ENCODE data around the gene SLC16A5.

SLC16A5 gene

DNA sequence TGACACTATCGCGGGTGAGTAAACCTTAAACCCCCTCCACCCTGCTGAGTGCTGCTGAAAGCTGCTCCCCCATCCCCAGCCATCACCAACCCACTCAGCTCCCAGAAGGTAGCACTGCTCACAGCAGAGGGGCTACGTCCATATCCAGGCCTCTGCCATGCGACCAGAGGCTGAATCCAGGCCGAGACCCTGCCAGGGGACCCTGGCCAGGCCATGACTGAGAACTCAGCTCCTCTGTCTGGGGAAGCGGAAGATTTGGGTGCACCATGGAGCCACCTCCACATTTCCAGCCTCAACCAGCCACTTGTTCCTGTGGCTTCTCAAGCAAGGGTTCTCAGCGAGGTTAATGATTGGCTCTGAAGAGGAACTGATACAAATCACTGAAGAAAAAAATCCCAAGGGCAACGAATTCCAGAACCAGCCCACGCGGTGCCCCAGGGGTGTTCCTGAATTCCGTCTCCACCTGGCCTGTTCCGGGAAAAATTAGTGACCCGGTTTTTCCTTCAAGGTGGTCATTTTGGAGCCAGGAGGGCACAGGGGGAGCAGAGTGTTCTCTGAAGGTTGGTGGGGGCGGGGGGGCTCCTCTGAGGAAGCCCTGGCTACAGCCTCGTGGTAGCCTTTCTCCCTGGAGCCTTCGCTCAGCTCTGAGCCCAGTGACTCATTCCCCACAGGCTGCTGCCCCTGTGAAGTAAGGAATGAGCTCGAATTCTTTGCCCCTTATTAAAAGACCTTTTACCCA is 9.3 kb upstream of the SLC16A5 start:
- H3K4me3 ChIP-seq (ENCODE audit: low read depth, low read length), result no peak overlapping the region
- no peaks in the 10 kb centered on the region for H3K36me3 ChIP-seq
- no peaks in the 10 kb centered on the region for H3K27me3 ChIP-seq (ENCODE audit: insufficient read depth, low read depth, severe bottlenecking)
- no peak overlapping the region; the same call in 1 of the 2 replicates for H3K27ac ChIP-seq
- no peak for DNase-seq
- TF ChIP-seq, protein P1, sequence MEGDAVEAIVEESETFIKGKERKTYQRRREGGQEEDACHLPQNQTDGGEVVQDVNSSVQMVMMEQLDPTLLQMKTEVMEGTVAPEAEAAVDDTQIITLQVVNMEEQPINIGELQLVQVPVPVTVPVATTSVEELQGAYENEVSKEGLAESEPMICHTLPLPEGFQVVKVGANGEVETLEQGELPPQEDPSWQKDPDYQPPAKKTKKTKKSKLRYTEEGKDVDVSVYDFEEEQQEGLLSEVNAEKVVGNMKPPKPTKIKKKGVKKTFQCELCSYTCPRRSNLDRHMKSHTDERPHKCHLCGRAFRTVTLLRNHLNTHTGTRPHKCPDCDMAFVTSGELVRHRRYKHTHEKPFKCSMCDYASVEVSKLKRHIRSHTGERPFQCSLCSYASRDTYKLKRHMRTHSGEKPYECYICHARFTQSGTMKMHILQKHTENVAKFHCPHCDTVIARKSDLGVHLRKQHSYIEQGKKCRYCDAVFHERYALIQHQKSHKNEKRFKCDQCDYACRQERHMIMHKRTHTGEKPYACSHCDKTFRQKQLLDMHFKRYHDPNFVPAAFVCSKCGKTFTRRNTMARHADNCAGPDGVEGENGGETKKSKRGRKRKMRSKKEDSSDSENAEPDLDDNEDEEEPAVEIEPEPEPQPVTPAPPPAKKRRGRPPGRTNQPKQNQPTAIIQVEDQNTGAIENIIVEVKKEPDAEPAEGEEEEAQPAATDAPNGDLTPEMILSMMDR (IDR thresholded peaks at IDR 0.05; ENCODE audit: low read depth, low read length), result no peak
- H3K9me3 ChIP-seq (ENCODE audit: severe bottlenecking), result no peaks in the 10 kb centered on the region

DNA sequence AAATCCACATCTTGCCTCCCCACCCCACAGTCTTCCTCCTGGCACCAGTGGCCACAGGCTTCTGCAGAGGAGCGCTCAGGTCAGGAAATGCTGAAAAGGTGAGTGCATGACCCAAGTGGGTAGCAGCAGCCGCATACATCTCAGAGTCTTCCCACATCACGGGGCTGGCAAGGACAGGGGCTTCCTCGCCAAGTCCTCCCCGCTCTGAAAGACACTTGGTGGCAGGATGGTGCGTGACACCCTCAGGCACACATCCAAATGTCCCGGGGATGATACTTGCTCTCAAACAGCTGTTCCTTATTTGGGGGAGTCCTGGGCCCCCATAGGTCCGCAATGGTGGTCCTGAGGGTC is 8.8 kb upstream of the SLC16A5 start:
- H3K36me3 ChIP-seq, result no peaks in the 10 kb centered on the region
- no peaks in the 10 kb centered on the region for H3K9me3 ChIP-seq (ENCODE audit: severe bottlenecking)
- DNase-seq, result no peak
- peak overlapping the region; percentile 2; the same call in 1 of the 2 replicates for H3K27ac ChIP-seq
- no peak overlapping the region for H3K4me3 ChIP-seq (ENCODE audit: low read depth, low read length)
- TF ChIP-seq, protein P1 (IDR thresholded peaks at IDR 0.05; ENCODE audit: low read depth, low read length), result no peak
- H3K27me3 ChIP-seq (ENCODE audit: insufficient read depth, low read depth, severe bottlenecking), result no peaks in the 10 kb centered on the region

DNA sequence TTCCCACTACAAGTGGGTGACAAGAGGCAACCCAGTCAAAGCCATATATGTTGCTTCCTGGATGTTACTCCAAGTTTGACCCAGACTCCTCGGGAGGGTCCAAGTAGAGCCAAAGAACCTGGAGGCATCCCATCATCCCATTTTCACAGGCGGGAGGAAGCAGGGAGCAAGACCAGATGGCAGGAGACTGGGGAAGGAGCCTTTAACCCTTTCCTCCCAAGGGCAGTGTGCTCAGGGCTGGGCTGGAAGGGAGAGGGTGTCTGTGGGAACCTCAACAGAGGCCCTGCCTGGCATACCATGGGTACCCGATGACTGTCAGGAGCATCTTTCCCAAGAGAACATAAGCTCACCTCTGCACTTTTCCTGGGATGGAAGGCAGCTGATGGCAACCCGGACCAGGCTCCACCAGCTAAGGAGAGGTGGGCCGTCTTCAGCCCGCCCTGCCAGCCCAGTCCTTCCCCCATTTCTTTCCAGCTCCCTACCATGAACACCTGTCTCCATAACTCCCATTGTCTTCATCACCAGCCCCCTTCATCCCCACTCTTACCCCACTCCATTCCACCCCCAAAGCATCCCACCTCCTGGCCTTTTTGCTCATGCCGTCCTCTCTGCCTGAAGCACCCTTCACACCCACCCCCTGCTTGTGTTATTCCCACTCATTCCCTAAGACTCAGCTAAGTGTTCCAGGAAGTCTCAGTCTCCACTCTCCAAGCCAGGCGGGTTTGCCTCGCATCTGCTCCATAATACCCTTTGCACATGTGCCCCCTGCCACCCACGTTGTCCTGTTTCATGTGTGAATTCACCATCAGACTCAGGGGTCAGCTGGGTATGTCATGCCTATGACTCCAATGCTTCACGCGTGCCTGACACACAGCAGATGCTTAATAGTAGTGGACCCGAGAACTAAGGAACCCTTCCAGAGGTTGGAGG is 5.9 kb upstream of the SLC16A5 start:
- H3K27me3 ChIP-seq (ENCODE audit: insufficient read depth, low read depth, severe bottlenecking), result no peaks in the 10 kb centered on the region
- H3K9me3 ChIP-seq (ENCODE audit: severe bottlenecking), result no peaks in the 10 kb centered on the region
- no peak overlapping the region for H3K4me3 ChIP-seq (ENCODE audit: low read depth, low read length)
- TF ChIP-seq, protein P1 (IDR thresholded peaks at IDR 0.05; ENCODE audit: low read depth, low read length), result no peak
- DNase-seq, result no peak
- no peaks in the 10 kb centered on the region for H3K36me3 ChIP-seq
- H3K27ac ChIP-seq, result no peak overlapping the region

DNA sequence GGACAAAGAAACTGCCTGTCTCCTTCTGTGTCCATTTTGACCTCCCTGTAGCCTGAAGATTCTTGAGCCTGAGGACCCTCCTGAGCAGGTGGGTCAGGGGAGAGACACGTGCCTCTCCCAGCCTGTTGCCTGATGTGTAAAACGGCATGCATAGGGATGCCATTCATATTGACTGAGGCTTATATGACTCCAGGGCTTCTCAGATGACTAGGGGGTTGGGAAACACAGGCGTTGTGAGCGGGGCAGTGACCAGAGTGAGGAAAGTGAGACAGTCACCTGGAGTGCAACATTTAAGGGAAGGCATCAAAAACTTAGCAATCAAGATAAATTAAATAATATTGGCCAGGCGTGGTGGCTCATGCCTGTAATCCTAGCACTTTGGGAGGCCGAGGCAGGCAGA is 5.1 kb upstream of the SLC16A5 start:
- no peak for DNase-seq
- Histone ChIP-seq H3K4me3 (ENCODE audit: low read depth, low read length) (no peak overlapping the region), H3K9me3 (ENCODE audit: severe bottlenecking) (no peaks in the 10 kb centered on the region), H3K27me3 (ENCODE audit: insufficient read depth, low read depth, severe bottlenecking) (no peaks in the 10 kb centered on the region), H3K27ac (no peak overlapping the region), H3K36me3 (no peaks in the 10 kb centered on the region)
- TF ChIP-seq, protein P1 (IDR thresholded peaks at IDR 0.05; ENCODE audit: low read depth, low read length), result no peak

DNA sequence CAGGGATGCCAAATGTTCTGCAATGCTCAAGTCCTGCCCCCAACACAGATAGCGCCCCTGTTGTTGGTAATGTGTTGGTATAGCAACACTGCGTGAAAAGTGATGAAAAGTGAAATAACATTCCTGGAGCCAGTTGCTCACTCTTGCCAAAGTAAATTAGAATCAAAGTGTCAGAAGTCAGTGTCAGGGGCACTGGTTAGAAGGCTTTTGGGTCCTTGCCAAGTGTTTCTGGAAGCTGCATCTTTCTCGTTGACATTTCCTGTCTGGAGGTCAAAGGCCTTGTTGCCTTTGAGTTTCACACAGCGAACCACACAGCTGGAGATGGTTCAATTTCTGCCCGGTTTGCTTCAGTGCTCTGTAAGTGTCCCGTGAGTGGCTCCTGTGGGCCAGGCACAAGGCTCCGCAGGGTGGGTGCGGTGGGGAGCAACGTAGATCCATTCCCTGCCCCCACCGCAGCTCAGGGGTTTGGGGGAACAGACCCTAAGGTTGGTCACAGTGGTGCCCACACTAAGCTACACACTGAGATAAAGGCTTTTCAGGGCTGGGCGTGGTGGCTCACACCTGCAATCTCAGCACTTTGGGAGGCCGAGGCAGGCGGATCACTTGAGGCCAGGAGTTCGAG is 3.6 kb upstream of the SLC16A5 start:
- Histone ChIP-seq H3K27ac (no peak overlapping the region), H3K27me3 (ENCODE audit: insufficient read depth, low read depth, severe bottlenecking) (no peaks in the 10 kb centered on the region), H3K9me3 (ENCODE audit: severe bottlenecking) (no peaks in the 10 kb centered on the region), H3K4me3 (ENCODE audit: low read depth, low read length) (no peak overlapping the region), H3K36me3 (no peaks in the 10 kb centered on the region)
- no peak for DNase-seq
- TF ChIP-seq, protein P1 (IDR thresholded peaks at IDR 0.05; ENCODE audit: low read depth, low read length), result no peak
